Measurements from ENCODE around the gene TTC7B. TPM values are rescaled to one million over a fixed set of nuclear protein-coding genes. Genes with fewer than 3 reads are reported as not detected.

Gene TTC7B
- total and polyA plus RNA-seq, 2 of the 13 experiments (the other 11 are each of a cell fraction or from before 2014, with no cell fraction given), result 1.3 to 3.2 TPM

DNA sequence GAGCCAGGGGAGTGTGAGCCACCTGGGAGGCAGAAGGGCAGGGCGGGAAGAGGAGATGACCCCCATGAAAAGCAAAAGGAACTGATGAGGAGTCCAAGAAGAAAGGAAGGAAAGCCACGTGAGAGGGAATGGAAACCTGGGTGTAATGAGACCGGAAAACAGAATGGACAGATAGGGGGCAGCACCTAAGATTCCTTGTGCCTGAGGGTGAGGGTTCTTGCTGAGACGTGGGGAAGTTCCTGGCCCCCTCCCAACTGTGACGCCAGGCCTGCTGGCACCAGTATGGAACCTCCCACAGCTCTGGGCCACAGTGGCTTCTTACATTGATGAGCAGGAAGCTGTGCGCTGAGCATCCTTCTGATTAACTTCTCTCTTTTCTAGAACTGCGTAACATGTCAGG, 30.8 kb downstream of the TTC7B start:
- Histone ChIP-seq H3K36me3 (replicated peaks in 1 of 2; ENCODE audit: control insufficient read depth in 1 of 2, insufficient read depth in 2 of 2, low read length in 2 of 2) (no peaks in the 10 kb centered on the region), H3K79me2 (ENCODE audit: insufficient read depth, low read length) (no peaks in the 10 kb centered on the region), H3K27ac (ENCODE audit: extremely low read length, insufficient read depth, low read length) (no peak overlapping the region), H4K20me1 (ENCODE audit: insufficient read depth, low read length) (no peaks in the 10 kb centered on the region), H3K27me3 (ENCODE audit: control insufficient read depth in 1 of 2, insufficient read depth in 2 of 2, low read length in 2 of 2) (no peaks in the 10 kb centered on the region), H3K9me3 (ENCODE audit: low read length) (no peaks in the 10 kb centered on the region), H3K4me2 (ENCODE audit: low read depth, low read length) (no peak overlapping the region), H3K9ac (ENCODE audit: insufficient read depth, low read depth, low read length) (no peak overlapping the region), H2AFZ (ENCODE audit: low read length) (no peak overlapping the region), H3K4me1 (ENCODE audit: insufficient read depth, low read length) (peaks cover 9% of the 10 kb centered on the region; the same call in 1 of the 2 replicates), H3K4me3 (replicated peaks in 1 of 3; ENCODE audit: insufficient read depth in 1 of 3, low read depth in 2 of 3, low read length in 3 of 3) (no peak overlapping the region)
- no peak for TF ChIP-seq ZFP62 (CRISPR knock-in tag; IDR thresholded peaks at IDR 0.05)
- TF ChIP-seq, protein P1, sequence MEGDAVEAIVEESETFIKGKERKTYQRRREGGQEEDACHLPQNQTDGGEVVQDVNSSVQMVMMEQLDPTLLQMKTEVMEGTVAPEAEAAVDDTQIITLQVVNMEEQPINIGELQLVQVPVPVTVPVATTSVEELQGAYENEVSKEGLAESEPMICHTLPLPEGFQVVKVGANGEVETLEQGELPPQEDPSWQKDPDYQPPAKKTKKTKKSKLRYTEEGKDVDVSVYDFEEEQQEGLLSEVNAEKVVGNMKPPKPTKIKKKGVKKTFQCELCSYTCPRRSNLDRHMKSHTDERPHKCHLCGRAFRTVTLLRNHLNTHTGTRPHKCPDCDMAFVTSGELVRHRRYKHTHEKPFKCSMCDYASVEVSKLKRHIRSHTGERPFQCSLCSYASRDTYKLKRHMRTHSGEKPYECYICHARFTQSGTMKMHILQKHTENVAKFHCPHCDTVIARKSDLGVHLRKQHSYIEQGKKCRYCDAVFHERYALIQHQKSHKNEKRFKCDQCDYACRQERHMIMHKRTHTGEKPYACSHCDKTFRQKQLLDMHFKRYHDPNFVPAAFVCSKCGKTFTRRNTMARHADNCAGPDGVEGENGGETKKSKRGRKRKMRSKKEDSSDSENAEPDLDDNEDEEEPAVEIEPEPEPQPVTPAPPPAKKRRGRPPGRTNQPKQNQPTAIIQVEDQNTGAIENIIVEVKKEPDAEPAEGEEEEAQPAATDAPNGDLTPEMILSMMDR (CRISPR knock-in tag; IDR thresholded peaks at IDR 0.05), result peak; percentile 11; the same call in 1 of the 2 replicates
- no TSS peak for BruUV-seq (replicated peaks)
- ATAC-seq (no peak; the same call in 2 of the 3 replicates), FAIRE-seq (no peak), DNase-seq (ENCODE audit: low spot score) (no peak)
- in situ Hi-C loops (cut with HindIII; ENCODE audit: extremely low pct_ligation_motif_present, low pct_unique_long_range_greater_than_20kb), result no loop called here
- intact Hi-C loops (cut with micrococcal nuclease; ENCODE audit: unreplicated experiment), result no loop called here
- ChIA-PET POLR2A (no interaction called here), CTCF (ENCODE audit: low intra/inter-chr PET ratio, low total read pairs) (no interaction called here)
- WGBS (ENCODE audit: low lambda C conversion rate), result 73% methylated on average over 7 of the region's 7 CpGs

DNA sequence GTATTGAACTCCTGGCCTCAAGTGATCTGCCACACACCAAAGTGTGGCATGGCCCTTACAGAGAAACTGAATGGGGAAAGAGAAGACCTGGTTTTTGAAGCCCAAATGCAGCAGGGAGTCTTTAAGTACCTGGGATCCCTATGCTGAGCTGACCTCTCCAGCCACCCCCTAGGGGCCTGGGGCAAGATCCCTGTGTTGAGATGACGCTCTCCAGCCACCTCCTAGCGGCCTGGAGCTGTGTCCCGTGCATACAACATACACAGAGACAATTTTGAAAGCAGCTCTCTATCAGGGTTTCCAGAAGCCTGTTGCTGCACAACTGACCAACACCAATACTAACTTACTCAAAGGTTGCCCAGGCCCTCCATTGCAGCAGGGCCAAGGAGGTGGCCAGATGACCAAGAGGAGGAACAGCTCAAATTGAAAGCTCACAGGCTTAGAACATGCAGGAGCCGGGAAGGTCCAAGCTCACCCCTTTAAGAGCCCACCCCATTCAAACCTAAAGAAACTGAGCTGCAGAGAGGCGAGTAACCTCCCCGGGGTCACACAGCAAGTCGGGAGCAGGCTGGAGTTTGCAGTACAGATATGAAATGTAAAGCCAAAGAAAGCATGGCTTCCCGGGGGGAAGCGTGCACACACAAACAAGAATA, 31.5 kb downstream of the TTC7B start:
- Histone ChIP-seq H3K27ac (ENCODE audit: extremely low read length, insufficient read depth, low read length) (no peak overlapping the region), H3K4me2 (ENCODE audit: low read depth, low read length) (no peak overlapping the region), H3K9me3 (ENCODE audit: low read length) (no peaks in the 10 kb centered on the region), H3K79me2 (ENCODE audit: insufficient read depth, low read length) (no peaks in the 10 kb centered on the region), H3K4me3 (replicated peaks in 1 of 3; ENCODE audit: insufficient read depth in 1 of 3, low read depth in 2 of 3, low read length in 3 of 3) (no peak overlapping the region), H3K27me3 (ENCODE audit: control insufficient read depth in 1 of 2, insufficient read depth in 2 of 2, low read length in 2 of 2) (no peaks in the 10 kb centered on the region), H2AFZ (ENCODE audit: low read length) (no peak overlapping the region), H4K20me1 (ENCODE audit: insufficient read depth, low read length) (no peaks in the 10 kb centered on the region), H3K4me1 (ENCODE audit: insufficient read depth, low read length) (peaks cover 9% of the 10 kb centered on the region; the same call in 1 of the 2 replicates), H3K9ac (ENCODE audit: insufficient read depth, low read depth, low read length) (no peak overlapping the region), H3K36me3 (replicated peaks in 1 of 2; ENCODE audit: control insufficient read depth in 1 of 2, insufficient read depth in 2 of 2, low read length in 2 of 2) (no peaks in the 10 kb centered on the region)
- WGBS (ENCODE audit: low lambda C conversion rate), result 89% methylated on average over 7 of the region's 9 CpGs
- intact Hi-C loops (cut with micrococcal nuclease; ENCODE audit: unreplicated experiment) (no loop called here), in situ Hi-C loops (cut with HindIII; ENCODE audit: extremely low pct_ligation_motif_present, low pct_unique_long_range_greater_than_20kb) (no loop called here)
- TF ChIP-seq, protein P2, sequence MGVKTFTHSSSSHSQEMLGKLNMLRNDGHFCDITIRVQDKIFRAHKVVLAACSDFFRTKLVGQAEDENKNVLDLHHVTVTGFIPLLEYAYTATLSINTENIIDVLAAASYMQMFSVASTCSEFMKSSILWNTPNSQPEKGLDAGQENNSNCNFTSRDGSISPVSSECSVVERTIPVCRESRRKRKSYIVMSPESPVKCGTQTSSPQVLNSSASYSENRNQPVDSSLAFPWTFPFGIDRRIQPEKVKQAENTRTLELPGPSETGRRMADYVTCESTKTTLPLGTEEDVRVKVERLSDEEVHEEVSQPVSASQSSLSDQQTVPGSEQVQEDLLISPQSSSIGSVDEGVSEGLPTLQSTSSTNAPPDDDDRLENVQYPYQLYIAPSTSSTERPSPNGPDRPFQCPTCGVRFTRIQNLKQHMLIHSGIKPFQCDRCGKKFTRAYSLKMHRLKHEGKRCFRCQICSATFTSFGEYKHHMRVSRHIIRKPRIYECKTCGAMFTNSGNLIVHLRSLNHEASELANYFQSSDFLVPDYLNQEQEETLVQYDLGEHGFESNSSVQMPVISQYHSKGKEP (CRISPR knock-in tag; IDR thresholded peaks at IDR 0.05), result no peak
- TF ChIP-seq GABPB1 (CRISPR knock-in tag; IDR thresholded peaks at IDR 0.05) (no peak), ZNF180 (CRISPR knock-in tag; IDR thresholded peaks at IDR 0.05; ENCODE audit: borderline replicate concordance, low read depth) (no peak), NFKB2 (CRISPR knock-in tag; IDR thresholded peaks at IDR 0.05; ENCODE audit: borderline replicate concordance) (no peak), ELF3 (CRISPR knock-in tag; IDR thresholded peaks at IDR 0.05) (no peak), SIN3B (IDR thresholded peaks at IDR 0.05; ENCODE audit: low read length) (no peak), SMYD3 (CRISPR knock-in tag; IDR thresholded peaks at IDR 0.05) (no peak), ZC3H13 (CRISPR knock-in tag; IDR thresholded peaks at IDR 0.05) (no peak), ZNF644 (CRISPR knock-in tag; IDR thresholded peaks at IDR 0.05; ENCODE audit: low read depth) (no peak), KDM2A (CRISPR knock-in tag; IDR thresholded peaks at IDR 0.05; ENCODE audit: borderline replicate concordance, low read depth) (no peak), RAD51 (IDR thresholded peaks at IDR 0.05; ENCODE audit: borderline replicate concordance) (no peak)
- TF ChIP-seq, protein P3, sequence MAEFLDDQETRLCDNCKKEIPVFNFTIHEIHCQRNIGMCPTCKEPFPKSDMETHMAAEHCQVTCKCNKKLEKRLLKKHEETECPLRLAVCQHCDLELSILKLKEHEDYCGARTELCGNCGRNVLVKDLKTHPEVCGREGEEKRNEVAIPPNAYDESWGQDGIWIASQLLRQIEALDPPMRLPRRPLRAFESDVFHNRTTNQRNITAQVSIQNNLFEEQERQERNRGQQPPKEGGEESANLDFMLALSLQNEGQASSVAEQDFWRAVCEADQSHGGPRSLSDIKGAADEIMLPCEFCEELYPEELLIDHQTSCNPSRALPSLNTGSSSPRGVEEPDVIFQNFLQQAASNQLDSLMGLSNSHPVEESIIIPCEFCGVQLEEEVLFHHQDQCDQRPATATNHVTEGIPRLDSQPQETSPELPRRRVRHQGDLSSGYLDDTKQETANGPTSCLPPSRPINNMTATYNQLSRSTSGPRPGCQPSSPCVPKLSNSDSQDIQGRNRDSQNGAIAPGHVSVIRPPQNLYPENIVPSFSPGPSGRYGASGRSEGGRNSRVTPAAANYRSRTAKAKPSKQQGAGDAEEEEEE (CRISPR knock-in tag; IDR thresholded peaks at IDR 0.05; ENCODE audit: borderline replicate concordance), result no peak
- DNase-seq (ENCODE audit: low spot score) (no peak), FAIRE-seq (no peak), ATAC-seq (no peak)
- CTCF ChIA-PET (ENCODE audit: low intra/inter-chr PET ratio, low total read pairs), result interaction anchor here (0.6 kb wide), 1 partner anchor 15 kb away, joined by 3 read pairs; no protein-coding TSS in a partner anchor
- POLR2A ChIA-PET, result no interaction called here
- BruUV-seq (replicated peaks), result no TSS peak
